HEK293 (cell line): ENCODE data around the gene MAP3K9.

Experiments used
- CTCF ChIA-PET: fragments of 350-600 bp; formaldehyde crosslinking; extraction: SDS; loops from one replicate; lab custom pipeline; 2021; ENCODE audit warnings: antibody characterized with exemption; lab: Yijun Ruan, JAX
- POLR2A ChIA-PET: fragments of 300-600 bp; formaldehyde crosslinking; extraction: SDS; loops from one replicate; lab custom pipeline; 2020; ENCODE audit warnings: antibody characterized with exemption, inconsistent platforms; lab: Yijun Ruan, JAX
- H3K27ac ChIP-seq: fragments of 200-500 bp; sonication (Bioruptor generic); 2 replicates; pipeline ENCODE4 v1.5.1; 2014; ENCODE audit warnings: low read depth, low read length, control low read depth, inconsistent platforms; ENCODE audit errors: extremely low read depth
- H3K36me3 ChIP-seq, 2 experiments: fragments of 200-500 bp in 1 of 2; sonication (Bioruptor generic) in 1 of 2; 1 replicate in 1 of 2; 2 replicates in 1 of 2; pipeline ENCODE4 v1.5.1; 2014 to 2017; ENCODE audit warnings: inconsistent platforms in 2 of 2, low read length in 2 of 2; ENCODE audit not compliant: control insufficient read depth in 2 of 2, insufficient read depth in 1 of 2
- H3K4me1 ChIP-seq: fragments of 200-500 bp; sonication (Bioruptor generic); 2 replicates; pipeline ENCODE4 v1.5.1; 2014; ENCODE audit warnings: mild to moderate bottlenecking, low read length, inconsistent platforms; ENCODE audit not compliant: control insufficient read depth, insufficient read depth
- H3K4me3 ChIP-seq: 2 replicates; pipeline ENCODE4 v1.5.1; 2011; ENCODE audit warnings: low read depth, mild to moderate bottlenecking, control low read depth, low read length, moderate library complexity
- H3K9me3 ChIP-seq: fragments of 200-500 bp; sonication (Bioruptor generic); 2 replicates; pipeline ENCODE4 v1.5.1; 2014; ENCODE audit warnings: low read depth, low read length, inconsistent platforms; ENCODE audit not compliant: control insufficient read depth, insufficient read depth
- FEZF1 ChIP-seq: fragments of 450-650 bp; formaldehyde crosslinking; IDR thresholded peaks from 2 replicates; pipeline ENCODE4 v1.5.1; 2016; ENCODE audit warnings: missing biosample characterization, missing genetic modification characterization
- PRDM1 ChIP-seq: fragments of 450-650 bp; formaldehyde crosslinking; IDR thresholded peaks from 2 replicates; pipeline ENCODE4; 2016; ENCODE audit warnings: missing biosample characterization, missing genetic modification characterization
- PRDM6 ChIP-seq: fragments of 450-650 bp; formaldehyde crosslinking; IDR thresholded peaks from 2 replicates; pipeline ENCODE4 v1.5.1; 2017; ENCODE audit warnings: missing biosample characterization, missing genetic modification characterization
- ZIC2 ChIP-seq: fragments of 450-650 bp; formaldehyde crosslinking; IDR thresholded peaks from 2 replicates; pipeline ENCODE4 v1.5.1; 2016; ENCODE audit warnings: missing biosample characterization, missing genetic modification characterization
- ZNF239 ChIP-seq: fragments of 450-650 bp; formaldehyde crosslinking; IDR thresholded peaks from 2 replicates; pipeline ENCODE4 v1.5.1; 2016; ENCODE audit warnings: missing biosample characterization, missing genetic modification characterization
- ZNF335 ChIP-seq: fragments of 450-650 bp; formaldehyde crosslinking; conservative IDR thresholded peaks from 2 replicates; pipeline ENCODE4 v1.5.1; 2016; ENCODE audit warnings: missing biosample characterization, missing genetic modification characterization
- ZNF521 ChIP-seq: fragments of 450-650 bp; formaldehyde crosslinking; IDR thresholded peaks from 2 replicates; pipeline ENCODE4 v1.5.1; 2017; ENCODE audit warnings: missing biosample characterization, mild to moderate bottlenecking, missing genetic modification characterization
- ZNF585B ChIP-seq: fragments of 450-650 bp; formaldehyde crosslinking; IDR thresholded peaks from 2 replicates; pipeline ENCODE4 v1.5.1; 2016; ENCODE audit warnings: missing biosample characterization, missing genetic modification characterization
- ZNF600 ChIP-seq: fragments of 450-650 bp; formaldehyde crosslinking; IDR thresholded peaks from 2 replicates; pipeline ENCODE4 v1.5.1; 2016; ENCODE audit warnings: missing biosample characterization, missing genetic modification characterization
- ZNF677 ChIP-seq: fragments of 450-650 bp; IDR thresholded peaks from 2 replicates; pipeline ENCODE4 v1.5.0; 2018; ENCODE audit warnings: missing biosample characterization, mild to moderate bottlenecking, missing genetic modification characterization, moderate library complexity
- TF ChIP-seq, protein P1 (sequence below): fragments of 450-650 bp; formaldehyde crosslinking; conservative IDR thresholded peaks from 2 replicates; pipeline ENCODE4 v1.5.1; 2016; ENCODE audit warnings: low read depth, missing biosample characterization, missing genetic modification characterization
- TF ChIP-seq, protein P2 (sequence below): fragments of 450-650 bp; formaldehyde crosslinking; IDR thresholded peaks from 2 replicates; pipeline ENCODE4 v1.5.1; 2016; ENCODE audit warnings: missing biosample characterization, missing genetic modification characterization, borderline replicate concordance

MAP3K9 gene

DNA sequence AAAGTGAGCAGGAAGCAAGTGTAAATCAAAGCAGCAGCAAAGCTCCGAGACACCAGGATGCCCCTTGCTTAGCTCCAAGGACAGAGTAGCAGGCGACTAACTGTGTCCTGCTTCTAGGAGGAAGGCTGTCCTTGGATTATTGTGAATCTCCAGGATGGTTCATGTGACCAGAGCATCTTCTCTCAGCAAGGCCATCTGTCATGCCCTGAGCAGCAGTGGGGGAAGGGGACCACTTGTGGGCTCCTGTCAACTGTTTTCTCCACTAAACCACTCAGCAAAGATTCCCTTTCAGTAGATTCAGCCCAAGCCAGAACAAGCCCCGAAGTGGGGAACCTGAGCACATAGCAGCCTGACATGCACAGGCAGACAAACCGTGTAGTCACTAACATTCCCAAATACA lies 19.4 kb downstream of the MAP3K9 start:
- H3K36me3 ChIP-seq: peaks cover 0 to 20% of the 10 kb centered on the region in 2 experiments; a peak in 2 of 3 replicates
- H3K4me3 ChIP-seq: no peak overlapping the region
- CTCF ChIA-PET: no interaction called here
- no peak overlapping the region for H3K27ac ChIP-seq
- peaks cover 16% of the 10 kb centered on the region for H3K4me1 ChIP-seq
- no peaks in the 10 kb centered on the region for H3K9me3 ChIP-seq
- POLR2A ChIA-PET: no interaction called here
- TF ChIP-seq ZIC2 (tag by site-specific recombination) (no peak), ZNF600 (tag by site-specific recombination) (no peak), PRDM1 (no peak), ZNF521 (no peak), ZNF585B (tag by site-specific recombination) (no peak), PRDM6 (tag by site-specific recombination) (no peak), ZNF335 (tag by site-specific recombination) (no peak), ZNF677 (tag by site-specific recombination) (no peak)
- TF ChIP-seq, all 188 proteins: peak for 0

GRCh38 chr14:70789361-70789760 lies 20.0 kb downstream of the MAP3K9 start:
- Histone ChIP-seq H3K27ac (no peak overlapping the region), H3K4me1 (peaks cover 16% of the 10 kb centered on the region), H3K36me3 (peaks cover 0 to 20% of the 10 kb centered on the region in 2 experiments; a peak in 1 of 3 replicates), H3K4me3 (no peak overlapping the region), H3K9me3 (no peaks in the 10 kb centered on the region)
- TF ChIP-seq FEZF1 (tag by site-specific recombination) (peak; percentile 91), ZNF239 (tag by site-specific recombination) (no peak), PRDM6 (tag by site-specific recombination) (peak; percentile 15; the same call in 1 of the 2 replicates)
- TF ChIP-seq, protein P1, sequence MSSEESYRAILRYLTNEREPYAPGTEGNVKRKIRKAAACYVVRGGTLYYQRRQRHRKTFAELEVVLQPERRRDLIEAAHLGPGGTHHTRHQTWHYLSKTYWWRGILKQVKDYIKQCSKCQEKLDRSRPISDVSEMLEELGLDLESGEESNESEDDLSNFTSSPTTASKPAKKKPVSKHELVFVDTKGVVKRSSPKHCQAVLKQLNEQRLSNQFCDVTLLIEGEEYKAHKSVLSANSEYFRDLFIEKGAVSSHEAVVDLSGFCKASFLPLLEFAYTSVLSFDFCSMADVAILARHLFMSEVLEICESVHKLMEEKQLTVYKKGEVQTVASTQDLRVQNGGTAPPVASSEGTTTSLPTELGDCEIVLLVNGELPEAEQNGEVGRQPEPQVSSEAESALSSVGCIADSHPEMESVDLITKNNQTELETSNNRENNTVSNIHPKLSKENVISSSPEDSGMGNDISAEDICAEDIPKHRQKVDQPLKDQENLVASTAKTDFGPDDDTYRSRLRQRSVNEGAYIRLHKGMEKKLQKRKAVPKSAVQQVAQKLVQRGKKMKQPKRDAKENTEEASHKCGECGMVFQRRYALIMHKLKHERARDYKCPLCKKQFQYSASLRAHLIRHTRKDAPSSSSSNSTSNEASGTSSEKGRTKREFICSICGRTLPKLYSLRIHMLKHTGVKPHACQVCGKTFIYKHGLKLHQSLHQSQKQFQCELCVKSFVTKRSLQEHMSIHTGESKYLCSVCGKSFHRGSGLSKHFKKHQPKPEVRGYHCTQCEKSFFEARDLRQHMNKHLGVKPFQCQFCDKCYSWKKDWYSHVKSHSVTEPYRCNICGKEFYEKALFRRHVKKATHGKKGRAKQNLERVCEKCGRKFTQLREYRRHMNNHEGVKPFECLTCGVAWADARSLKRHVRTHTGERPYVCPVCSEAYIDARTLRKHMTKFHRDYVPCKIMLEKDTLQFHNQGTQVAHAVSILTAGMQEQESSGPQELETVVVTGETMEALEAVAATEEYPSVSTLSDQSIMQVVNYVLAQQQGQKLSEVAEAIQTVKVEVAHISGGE (tag by site-specific recombination): peak; percentile 77
- TF ChIP-seq, protein P2, sequence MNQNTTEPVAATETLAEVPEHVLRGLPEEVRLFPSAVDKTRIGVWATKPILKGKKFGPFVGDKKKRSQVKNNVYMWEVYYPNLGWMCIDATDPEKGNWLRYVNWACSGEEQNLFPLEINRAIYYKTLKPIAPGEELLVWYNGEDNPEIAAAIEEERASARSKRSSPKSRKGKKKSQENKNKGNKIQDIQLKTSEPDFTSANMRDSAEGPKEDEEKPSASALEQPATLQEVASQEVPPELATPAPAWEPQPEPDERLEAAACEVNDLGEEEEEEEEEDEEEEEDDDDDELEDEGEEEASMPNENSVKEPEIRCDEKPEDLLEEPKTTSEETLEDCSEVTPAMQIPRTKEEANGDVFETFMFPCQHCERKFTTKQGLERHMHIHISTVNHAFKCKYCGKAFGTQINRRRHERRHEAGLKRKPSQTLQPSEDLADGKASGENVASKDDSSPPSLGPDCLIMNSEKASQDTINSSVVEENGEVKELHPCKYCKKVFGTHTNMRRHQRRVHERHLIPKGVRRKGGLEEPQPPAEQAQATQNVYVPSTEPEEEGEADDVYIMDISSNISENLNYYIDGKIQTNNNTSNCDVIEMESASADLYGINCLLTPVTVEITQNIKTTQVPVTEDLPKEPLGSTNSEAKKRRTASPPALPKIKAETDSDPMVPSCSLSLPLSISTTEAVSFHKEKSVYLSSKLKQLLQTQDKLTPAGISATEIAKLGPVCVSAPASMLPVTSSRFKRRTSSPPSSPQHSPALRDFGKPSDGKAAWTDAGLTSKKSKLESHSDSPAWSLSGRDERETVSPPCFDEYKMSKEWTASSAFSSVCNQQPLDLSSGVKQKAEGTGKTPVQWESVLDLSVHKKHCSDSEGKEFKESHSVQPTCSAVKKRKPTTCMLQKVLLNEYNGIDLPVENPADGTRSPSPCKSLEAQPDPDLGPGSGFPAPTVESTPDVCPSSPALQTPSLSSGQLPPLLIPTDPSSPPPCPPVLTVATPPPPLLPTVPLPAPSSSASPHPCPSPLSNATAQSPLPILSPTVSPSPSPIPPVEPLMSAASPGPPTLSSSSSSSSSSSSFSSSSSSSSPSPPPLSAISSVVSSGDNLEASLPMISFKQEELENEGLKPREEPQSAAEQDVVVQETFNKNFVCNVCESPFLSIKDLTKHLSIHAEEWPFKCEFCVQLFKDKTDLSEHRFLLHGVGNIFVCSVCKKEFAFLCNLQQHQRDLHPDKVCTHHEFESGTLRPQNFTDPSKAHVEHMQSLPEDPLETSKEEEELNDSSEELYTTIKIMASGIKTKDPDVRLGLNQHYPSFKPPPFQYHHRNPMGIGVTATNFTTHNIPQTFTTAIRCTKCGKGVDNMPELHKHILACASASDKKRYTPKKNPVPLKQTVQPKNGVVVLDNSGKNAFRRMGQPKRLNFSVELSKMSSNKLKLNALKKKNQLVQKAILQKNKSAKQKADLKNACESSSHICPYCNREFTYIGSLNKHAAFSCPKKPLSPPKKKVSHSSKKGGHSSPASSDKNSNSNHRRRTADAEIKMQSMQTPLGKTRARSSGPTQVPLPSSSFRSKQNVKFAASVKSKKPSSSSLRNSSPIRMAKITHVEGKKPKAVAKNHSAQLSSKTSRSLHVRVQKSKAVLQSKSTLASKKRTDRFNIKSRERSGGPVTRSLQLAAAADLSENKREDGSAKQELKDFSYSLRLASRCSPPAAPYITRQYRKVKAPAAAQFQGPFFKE (tag by site-specific recombination): no peak
- CTCF ChIA-PET: interaction anchor here (0.7 kb wide), 1 partner anchor 183 kb away, joined by 3 read pairs; no protein-coding TSS in a partner anchor
- POLR2A ChIA-PET: no interaction called here
